ENCODE measurements around the gene TAMALIN. TPM values are rescaled to one million over a fixed set of nuclear protein-coding genes. Genes with fewer than 3 reads are reported as not detected.

TAMALIN gene
- total and polyA plus RNA-seq, 2 experiments from 2014 or later: 0.34 to 3.0 TPM

- Histone ChIP-seq H2AFZ (peak overlapping the region; percentile 99), H3K27me3 (ENCODE audit: insufficient read depth) (peaks cover 39% of the 10 kb centered on the region), H3K4me2 (peak overlapping the region; percentile 88), H3K36me3 (ENCODE audit: insufficient read depth) (no peaks in the 10 kb centered on the region), H3K4me1 (ENCODE audit: insufficient read depth) (peaks cover 21% of the 10 kb centered on the region), H3K27ac (ENCODE audit: low read depth) (no peak overlapping the region), H3K9me2 (ENCODE audit: insufficient read depth) (no peaks in the 10 kb centered on the region), H4K20me1 (replicated peaks; ENCODE audit: insufficient read depth) (no peaks in the 10 kb centered on the region), H3F3A (replicated peaks; ENCODE audit: low read depth) (peaks cover 6% of the 10 kb centered on the region; the same call in 1 of the 2 replicates), H3K4me3 (peak overlapping the region; percentile 73), H3K79me2 (replicated peaks; ENCODE audit: insufficient read depth) (no peaks in the 10 kb centered on the region)
- H3K9me3 Mint-ChIP-seq: no peaks in the 10 kb centered on the region
- H3K36me3 Mint-ChIP-seq (ENCODE audit: low read depth): no peaks in the 10 kb centered on the region
- ATAC-seq (no peak), DNase-seq (ENCODE audit: low spot score) (no peak)
- H3K27me3 Mint-ChIP-seq (ENCODE audit: insufficient read depth, low read depth, poor library complexity): peaks cover 31% of the 10 kb centered on the region
- H3K4me1 Mint-ChIP-seq: peaks cover 22% of the 10 kb centered on the region
- no peak for TF ChIP-seq NANOG (IDR thresholded peaks at IDR 0.05; ENCODE audit: borderline replicate concordance)
- no peak for TF ChIP-seq JUNB (IDR thresholded peaks at IDR 0.05; ENCODE audit: unreplicated experiment)
- TF ChIP-seq, protein P1, sequence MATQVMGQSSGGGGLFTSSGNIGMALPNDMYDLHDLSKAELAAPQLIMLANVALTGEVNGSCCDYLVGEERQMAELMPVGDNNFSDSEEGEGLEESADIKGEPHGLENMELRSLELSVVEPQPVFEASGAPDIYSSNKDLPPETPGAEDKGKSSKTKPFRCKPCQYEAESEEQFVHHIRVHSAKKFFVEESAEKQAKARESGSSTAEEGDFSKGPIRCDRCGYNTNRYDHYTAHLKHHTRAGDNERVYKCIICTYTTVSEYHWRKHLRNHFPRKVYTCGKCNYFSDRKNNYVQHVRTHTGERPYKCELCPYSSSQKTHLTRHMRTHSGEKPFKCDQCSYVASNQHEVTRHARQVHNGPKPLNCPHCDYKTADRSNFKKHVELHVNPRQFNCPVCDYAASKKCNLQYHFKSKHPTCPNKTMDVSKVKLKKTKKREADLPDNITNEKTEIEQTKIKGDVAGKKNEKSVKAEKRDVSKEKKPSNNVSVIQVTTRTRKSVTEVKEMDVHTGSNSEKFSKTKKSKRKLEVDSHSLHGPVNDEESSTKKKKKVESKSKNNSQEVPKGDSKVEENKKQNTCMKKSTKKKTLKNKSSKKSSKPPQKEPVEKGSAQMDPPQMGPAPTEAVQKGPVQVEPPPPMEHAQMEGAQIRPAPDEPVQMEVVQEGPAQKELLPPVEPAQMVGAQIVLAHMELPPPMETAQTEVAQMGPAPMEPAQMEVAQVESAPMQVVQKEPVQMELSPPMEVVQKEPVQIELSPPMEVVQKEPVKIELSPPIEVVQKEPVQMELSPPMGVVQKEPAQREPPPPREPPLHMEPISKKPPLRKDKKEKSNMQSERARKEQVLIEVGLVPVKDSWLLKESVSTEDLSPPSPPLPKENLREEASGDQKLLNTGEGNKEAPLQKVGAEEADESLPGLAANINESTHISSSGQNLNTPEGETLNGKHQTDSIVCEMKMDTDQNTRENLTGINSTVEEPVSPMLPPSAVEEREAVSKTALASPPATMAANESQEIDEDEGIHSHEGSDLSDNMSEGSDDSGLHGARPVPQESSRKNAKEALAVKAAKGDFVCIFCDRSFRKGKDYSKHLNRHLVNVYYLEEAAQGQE (IDR thresholded peaks at IDR 0.05; ENCODE audit: unreplicated experiment): no peak
- TF ChIP-seq, protein P2, sequence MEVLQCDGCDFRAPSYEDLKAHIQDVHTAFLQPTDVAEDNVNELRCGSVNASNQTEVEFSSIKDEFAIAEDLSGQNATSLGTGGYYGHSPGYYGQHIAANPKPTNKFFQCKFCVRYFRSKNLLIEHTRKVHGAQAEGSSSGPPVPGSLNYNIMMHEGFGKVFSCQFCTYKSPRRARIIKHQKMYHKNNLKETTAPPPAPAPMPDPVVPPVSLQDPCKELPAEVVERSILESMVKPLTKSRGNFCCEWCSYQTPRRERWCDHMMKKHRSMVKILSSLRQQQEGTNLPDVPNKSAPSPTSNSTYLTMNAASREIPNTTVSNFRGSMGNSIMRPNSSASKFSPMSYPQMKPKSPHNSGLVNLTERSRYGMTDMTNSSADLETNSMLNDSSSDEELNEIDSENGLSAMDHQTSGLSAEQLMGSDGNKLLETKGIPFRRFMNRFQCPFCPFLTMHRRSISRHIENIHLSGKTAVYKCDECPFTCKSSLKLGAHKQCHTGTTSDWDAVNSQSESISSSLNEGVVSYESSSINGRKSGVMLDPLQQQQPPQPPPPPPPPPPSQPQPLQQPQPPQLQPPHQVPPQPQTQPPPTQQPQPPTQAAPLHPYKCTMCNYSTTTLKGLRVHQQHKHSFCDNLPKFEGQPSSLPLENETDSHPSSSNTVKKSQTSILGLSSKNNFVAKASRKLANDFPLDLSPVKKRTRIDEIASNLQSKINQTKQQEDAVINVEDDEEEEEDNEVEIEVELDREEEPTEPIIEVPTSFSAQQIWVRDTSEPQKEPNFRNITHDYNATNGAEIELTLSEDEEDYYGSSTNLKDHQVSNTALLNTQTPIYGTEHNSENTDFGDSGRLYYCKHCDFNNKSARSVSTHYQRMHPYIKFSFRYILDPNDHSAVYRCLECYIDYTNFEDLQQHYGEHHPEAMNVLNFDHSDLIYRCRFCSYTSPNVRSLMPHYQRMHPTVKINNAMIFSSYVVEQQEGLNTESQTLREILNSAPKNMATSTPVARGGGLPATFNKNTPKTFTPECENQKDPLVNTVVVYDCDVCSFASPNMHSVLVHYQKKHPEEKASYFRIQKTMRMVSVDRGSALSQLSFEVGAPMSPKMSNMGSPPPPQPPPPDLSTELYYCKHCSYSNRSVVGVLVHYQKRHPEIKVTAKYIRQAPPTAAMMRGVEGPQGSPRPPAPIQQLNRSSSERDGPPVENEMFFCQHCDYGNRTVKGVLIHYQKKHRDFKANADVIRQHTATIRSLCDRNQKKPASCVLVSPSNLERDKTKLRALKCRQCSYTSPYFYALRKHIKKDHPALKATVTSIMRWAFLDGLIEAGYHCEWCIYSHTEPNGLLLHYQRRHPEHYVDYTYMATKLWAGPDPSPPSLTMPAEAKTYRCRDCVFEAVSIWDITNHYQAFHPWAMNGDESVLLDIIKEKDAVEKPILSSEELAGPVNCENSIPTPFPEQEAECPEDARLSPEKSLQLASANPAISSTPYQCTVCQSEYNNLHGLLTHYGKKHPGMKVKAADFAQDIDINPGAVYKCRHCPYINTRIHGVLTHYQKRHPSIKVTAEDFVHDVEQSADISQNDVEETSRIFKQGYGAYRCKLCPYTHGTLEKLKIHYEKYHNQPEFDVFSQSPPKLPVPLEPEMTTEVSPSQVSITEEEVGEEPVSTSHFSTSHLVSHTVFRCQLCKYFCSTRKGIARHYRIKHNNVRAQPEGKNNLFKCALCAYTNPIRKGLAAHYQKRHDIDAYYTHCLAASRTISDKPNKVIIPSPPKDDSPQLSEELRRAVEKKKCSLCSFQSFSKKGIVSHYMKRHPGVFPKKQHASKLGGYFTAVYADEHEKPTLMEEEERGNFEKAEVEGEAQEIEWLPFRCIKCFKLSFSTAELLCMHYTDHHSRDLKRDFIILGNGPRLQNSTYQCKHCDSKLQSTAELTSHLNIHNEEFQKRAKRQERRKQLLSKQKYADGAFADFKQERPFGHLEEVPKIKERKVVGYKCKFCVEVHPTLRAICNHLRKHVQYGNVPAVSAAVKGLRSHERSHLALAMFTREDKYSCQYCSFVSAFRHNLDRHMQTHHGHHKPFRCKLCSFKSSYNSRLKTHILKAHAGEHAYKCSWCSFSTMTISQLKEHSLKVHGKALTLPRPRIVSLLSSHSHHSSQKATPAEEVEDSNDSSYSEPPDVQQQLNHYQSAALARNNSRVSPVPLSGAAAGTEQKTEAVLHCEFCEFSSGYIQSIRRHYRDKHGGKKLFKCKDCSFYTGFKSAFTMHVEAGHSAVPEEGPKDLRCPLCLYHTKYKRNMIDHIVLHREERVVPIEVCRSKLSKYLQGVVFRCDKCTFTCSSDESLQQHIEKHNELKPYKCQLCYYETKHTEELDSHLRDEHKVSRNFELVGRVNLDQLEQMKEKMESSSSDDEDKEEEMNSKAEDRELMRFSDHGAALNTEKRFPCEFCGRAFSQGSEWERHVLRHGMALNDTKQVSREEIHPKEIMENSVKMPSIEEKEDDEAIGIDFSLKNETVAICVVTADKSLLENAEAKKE (CRISPR knock-in tag; IDR thresholded peaks at IDR 0.05): no peak
- no peak for TF ChIP-seq ZNF331 (CRISPR knock-in tag; IDR thresholded peaks at IDR 0.05; ENCODE audit: low read depth)
- TF ChIP-seq EZH2 (IDR thresholded peaks at IDR 0.05; ENCODE audit: low read depth, unreplicated experiment): no peak
- TF ChIP-seq, protein P3, sequence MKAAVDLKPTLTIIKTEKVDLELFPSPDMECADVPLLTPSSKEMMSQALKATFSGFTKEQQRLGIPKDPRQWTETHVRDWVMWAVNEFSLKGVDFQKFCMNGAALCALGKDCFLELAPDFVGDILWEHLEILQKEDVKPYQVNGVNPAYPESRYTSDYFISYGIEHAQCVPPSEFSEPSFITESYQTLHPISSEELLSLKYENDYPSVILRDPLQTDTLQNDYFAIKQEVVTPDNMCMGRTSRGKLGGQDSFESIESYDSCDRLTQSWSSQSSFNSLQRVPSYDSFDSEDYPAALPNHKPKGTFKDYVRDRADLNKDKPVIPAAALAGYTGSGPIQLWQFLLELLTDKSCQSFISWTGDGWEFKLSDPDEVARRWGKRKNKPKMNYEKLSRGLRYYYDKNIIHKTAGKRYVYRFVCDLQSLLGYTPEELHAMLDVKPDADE (IDR thresholded peaks at IDR 0.05): no peak
- no peak for TF ChIP-seq CREB1 (CRISPR knock-in tag; IDR thresholded peaks at IDR 0.05; ENCODE audit: low read depth)
- no peak for TF ChIP-seq ZNF114 (CRISPR knock-in tag; IDR thresholded peaks at IDR 0.05)
- no peak for TF ChIP-seq POLR2AphosphoS5 (IDR thresholded peaks at IDR 0.05; ENCODE audit: low read depth)
- no peak for TF ChIP-seq STAT1 (IDR thresholded peaks at IDR 0.05; ENCODE audit: unreplicated experiment)
- TF ChIP-seq EZH2phosphoT487 (IDR thresholded peaks at IDR 0.05; ENCODE audit: unreplicated experiment): no peak
- no peak for TF ChIP-seq CTCF (conservative IDR thresholded peaks at IDR 0.05; ENCODE audit: low read depth in 2 of 2)
- H3K4me3 Mint-ChIP-seq: peak overlapping the region; percentile 67
- no peak overlapping the region for H3K27ac Mint-ChIP-seq
Measured at GRCh38 chr12:52023976-52024688, 17.4 kb downstream of the TAMALIN start.
